ENCODE data around the gene FBRS.

- TF ChIP-seq, protein P1, sequence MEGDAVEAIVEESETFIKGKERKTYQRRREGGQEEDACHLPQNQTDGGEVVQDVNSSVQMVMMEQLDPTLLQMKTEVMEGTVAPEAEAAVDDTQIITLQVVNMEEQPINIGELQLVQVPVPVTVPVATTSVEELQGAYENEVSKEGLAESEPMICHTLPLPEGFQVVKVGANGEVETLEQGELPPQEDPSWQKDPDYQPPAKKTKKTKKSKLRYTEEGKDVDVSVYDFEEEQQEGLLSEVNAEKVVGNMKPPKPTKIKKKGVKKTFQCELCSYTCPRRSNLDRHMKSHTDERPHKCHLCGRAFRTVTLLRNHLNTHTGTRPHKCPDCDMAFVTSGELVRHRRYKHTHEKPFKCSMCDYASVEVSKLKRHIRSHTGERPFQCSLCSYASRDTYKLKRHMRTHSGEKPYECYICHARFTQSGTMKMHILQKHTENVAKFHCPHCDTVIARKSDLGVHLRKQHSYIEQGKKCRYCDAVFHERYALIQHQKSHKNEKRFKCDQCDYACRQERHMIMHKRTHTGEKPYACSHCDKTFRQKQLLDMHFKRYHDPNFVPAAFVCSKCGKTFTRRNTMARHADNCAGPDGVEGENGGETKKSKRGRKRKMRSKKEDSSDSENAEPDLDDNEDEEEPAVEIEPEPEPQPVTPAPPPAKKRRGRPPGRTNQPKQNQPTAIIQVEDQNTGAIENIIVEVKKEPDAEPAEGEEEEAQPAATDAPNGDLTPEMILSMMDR (IDR thresholded peaks at IDR 0.05): peak in 1 of 4 experiments; percentile 11
- TF ChIP-seq POLR2A (IDR thresholded peaks at IDR 0.05): peak; percentile 31 to 48
These were observed 48.0 kb upstream of the FBRS start, which contains the start of gene ZNF689 for GRCh38 chr16:30609926-30610839.

Data from gastroesophageal sphincter (tissue), 3 donors.